Prostate gland (tissue), 2 donors: ENCODE measurements around the gene TBC1D22A. TPM values are rescaled to one million over a fixed set of nuclear protein-coding genes. Genes with fewer than 3 reads are reported as not detected.

Experiments
- DNase-seq: peaks from one replicate; pipeline ENCODE4 v3.0.0-alpha.2; 2019; ENCODE audit warnings: low spot score
- H3K27ac ChIP-seq, 2 donors: fragments of 200-600 bp; sonication (generic); 2 replicates each; pipeline ENCODE4 v1.5.1; 2017 to 2019
- H3K27me3 ChIP-seq: fragments of 200-600 bp; sonication (generic); replicated peaks from 2 replicates; pipeline ENCODE4 v1.5.1; 2019; ENCODE audit not compliant: insufficient read depth
- H3K36me3 ChIP-seq, 2 donors: fragments of 200-600 bp; sonication (generic); 1 replicate in 1 of 2; 2 replicates in 1 of 2; pipeline versions ENCODE4 v1.5.1 to v1.8.1; 2017 to 2019
- H3K4me1 ChIP-seq: fragments of 200-600 bp; sonication (generic); replicated peaks from 2 replicates; pipeline ENCODE4 v1.5.1; 2019
- H3K4me3 ChIP-seq, 2 donors: fragments of 200-600 bp; sonication (generic); 2 replicates each; pipeline ENCODE4 v1.5.1; 2017 to 2019
- H3K9me3 ChIP-seq: fragments of 200-600 bp; sonication (generic); 2 replicates; pipeline ENCODE4 v1.5.1; 2017
- POLR2A ChIP-seq: fragments of 450-650 bp; IDR thresholded peaks from one replicate; pipeline ENCODE4 v1.6.1; 2016; ENCODE audit warnings: antibody characterized with exemption, mild to moderate bottlenecking
- POLR2AphosphoS5 ChIP-seq: sonication (generic); formaldehyde crosslinking; IDR thresholded peaks from one replicate; pipeline ENCODE4 v1.6.1; 2017; ENCODE audit warnings: antibody characterized with exemption
- WGBS: methylation state at CpG from one replicate; pipeline ENCODE4 v1.1.5; 2018; 5-methylcytosine and 5-hydroxymethylcytosine counted together
- intact Hi-C: fragments of 100-400 bp; cut with DNase I; formaldehyde crosslinking; loops from one replicate; pipeline ENCODE4 v1.14.2; 2022
- total RNA-seq, 2 donors: library from RNA; depleted of rRNA; stranded (reverse); fragments of >200 nt; gene quantifications; one replicate each; pipeline ENCODE4 v1.1.0, GENCODE V29; 2016
- TF ChIP-seq, protein P1 (sequence below), 4 experiments: fragments of 200-600 bp in 2 of 4; fragments of 450-650 bp in 2 of 4; sonication (generic) in 2 of 4; IDR thresholded peaks; 1 replicate in 3 of 4; 2 replicates in 1 of 4; pipeline ENCODE4 v1.5.1; 2016 to 2019; ENCODE audit warnings: antibody characterized with exemption in 4 of 4, mild to moderate bottlenecking in 2 of 4, moderate library complexity in 2 of 4

The TBC1D22A gene
- total RNA-seq, 2 donors from 2014 or later, result 16.0 to 30.7 TPM

DNA sequence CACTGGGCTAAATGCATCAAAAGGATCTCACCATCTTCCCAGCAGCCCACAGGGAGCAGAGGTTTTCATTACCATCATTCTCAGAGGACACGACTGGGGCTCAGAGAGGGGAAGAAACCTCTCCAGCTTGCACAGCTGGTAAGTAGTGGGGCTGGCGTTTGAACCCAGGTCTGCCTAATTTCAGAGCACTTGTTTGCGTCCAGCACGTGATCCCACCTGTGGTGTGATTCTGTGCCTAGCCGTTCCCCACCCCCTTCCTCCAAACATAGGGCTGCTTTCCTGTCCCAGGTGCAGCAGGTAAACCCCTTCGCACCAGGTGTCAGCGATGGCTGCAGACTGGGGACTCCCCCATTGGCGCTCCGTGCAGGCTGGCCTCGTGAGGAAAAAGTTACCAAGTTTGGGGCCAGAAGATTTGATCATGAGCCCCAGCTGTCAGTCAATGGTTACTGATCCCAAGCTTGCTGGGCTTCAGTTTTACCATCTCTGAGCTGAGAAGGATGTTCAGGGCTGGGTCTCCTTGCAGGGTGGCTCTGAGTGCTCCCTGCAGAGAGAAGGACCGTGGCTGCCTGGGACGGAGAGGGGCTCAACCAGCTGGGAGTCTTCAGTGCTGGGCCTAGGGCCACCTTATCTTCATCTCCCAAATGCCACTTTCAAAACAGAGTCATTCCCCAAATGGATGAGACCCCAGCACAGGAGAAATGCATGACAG lies 445.6 kb downstream of the TBC1D22A start:
- Histone ChIP-seq H3K27me3 (no peaks in the 10 kb centered on the region), H3K4me3 (no peak overlapping the region), H3K4me1 (no peaks in the 10 kb centered on the region), H3K36me3 (no peaks in the 10 kb centered on the region), H3K27ac (no peak overlapping the region), H3K9me3 (no peaks in the 10 kb centered on the region)
- WGBS, result 85% methylated on average over 12 of the region's 12 CpGs
- intact Hi-C loops, result no loop called here
- no peak for DNase-seq
- TF ChIP-seq POLR2AphosphoS5 (no peak), POLR2A (no peak)
- TF ChIP-seq, protein P1, sequence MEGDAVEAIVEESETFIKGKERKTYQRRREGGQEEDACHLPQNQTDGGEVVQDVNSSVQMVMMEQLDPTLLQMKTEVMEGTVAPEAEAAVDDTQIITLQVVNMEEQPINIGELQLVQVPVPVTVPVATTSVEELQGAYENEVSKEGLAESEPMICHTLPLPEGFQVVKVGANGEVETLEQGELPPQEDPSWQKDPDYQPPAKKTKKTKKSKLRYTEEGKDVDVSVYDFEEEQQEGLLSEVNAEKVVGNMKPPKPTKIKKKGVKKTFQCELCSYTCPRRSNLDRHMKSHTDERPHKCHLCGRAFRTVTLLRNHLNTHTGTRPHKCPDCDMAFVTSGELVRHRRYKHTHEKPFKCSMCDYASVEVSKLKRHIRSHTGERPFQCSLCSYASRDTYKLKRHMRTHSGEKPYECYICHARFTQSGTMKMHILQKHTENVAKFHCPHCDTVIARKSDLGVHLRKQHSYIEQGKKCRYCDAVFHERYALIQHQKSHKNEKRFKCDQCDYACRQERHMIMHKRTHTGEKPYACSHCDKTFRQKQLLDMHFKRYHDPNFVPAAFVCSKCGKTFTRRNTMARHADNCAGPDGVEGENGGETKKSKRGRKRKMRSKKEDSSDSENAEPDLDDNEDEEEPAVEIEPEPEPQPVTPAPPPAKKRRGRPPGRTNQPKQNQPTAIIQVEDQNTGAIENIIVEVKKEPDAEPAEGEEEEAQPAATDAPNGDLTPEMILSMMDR (IDR thresholded peaks at IDR 0.05), result no peak

DNA sequence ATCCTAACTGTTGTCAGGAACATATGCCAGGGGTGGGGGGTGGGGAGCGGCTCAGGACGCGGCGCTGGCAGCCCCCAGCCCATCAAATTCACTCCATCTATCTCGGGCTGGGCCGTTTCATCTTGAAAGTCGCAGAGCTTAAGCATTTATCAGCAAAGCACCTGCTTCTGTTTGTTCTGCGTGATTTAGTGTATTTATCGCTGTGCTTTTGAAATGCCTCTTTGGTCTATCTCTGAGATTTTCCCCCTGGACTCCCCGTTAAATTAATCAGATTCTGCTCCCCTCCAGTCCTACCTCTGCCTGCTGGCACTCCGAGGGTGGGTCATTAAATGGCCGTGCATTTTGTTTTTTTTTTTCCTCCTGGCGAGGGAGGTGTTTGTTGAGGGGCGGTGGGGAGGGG lies 446.2 kb downstream of the TBC1D22A start:
- no peak for DNase-seq
- H3K27ac ChIP-seq, result no peak overlapping the region
- H3K27me3 ChIP-seq, result no peaks in the 10 kb centered on the region
- intact Hi-C loops, result no loop called here
- WGBS, result 38% methylated on average over 14 of the region's 14 CpGs
- H3K9me3 ChIP-seq, result no peaks in the 10 kb centered on the region
- TF ChIP-seq POLR2A (no peak), POLR2AphosphoS5 (no peak)
- TF ChIP-seq, protein P1 (IDR thresholded peaks at IDR 0.05), result no peak
- H3K4me3 ChIP-seq, result no peak overlapping the region
- no peaks in the 10 kb centered on the region for H3K4me1 ChIP-seq
- H3K36me3 ChIP-seq, result no peaks in the 10 kb centered on the region

DNA sequence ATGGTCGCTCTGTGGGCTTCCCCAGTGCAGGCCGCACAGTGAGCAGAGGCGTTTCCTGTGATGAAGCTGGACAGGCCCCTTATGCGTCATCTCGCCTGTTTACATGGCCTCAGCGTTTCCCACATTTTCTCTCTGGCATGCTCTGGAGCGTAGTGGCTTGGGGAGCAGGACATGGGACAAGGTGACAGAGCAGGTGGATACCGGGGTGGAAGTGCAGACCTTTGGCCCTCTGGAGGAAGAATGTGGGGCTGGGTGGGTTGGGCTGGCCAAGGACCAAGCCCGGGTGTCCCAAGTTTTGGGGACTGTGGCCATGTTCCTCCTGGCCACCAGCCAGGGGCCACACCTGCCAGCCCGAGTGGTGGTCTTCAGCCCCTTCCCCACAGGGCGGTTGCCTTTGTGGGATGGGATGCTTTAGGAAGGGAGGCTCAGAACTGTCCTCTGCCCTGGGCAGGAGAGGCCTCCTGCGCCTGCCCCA lies 446.6 kb downstream of the TBC1D22A start:
- Histone ChIP-seq H3K36me3 (no peaks in the 10 kb centered on the region), H3K9me3 (no peaks in the 10 kb centered on the region), H3K4me3 (no peak overlapping the region), H3K4me1 (no peaks in the 10 kb centered on the region), H3K27ac (no peak overlapping the region), H3K27me3 (no peaks in the 10 kb centered on the region)
- WGBS, result 74% methylated on average over 12 of the region's 12 CpGs
- intact Hi-C loops, result no loop called here
- TF ChIP-seq POLR2A, result no peak
- no peak for DNase-seq

DNA sequence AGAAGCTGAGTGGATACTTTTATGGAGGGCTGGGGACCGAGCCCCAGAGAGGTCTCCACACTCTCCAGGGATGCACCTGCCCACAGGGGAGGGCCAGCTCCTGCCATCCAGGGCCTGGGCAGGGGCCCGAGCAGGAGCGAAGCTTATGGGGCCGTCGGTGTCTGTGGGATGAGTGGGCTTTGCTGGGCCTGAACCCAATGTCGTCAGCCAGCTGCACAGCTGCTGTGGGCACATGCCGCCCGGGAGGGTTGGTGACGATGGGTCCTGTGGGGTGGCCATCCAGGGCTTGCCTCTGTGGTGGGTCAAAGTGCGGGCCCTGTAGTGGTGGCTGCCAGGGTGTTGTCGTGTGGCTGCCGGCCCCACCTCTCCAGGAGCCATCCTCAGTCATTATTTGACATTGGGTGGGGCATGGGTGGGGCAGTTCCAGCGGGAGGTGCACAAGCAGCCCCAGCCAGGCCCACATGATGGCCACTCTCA lies 447.1 kb downstream of the TBC1D22A start:
- 87% methylated on average over 13 of the region's 13 CpGs for WGBS
- H3K9me3 ChIP-seq, result no peaks in the 10 kb centered on the region
- no peak overlapping the region for H3K4me3 ChIP-seq
- TF ChIP-seq, protein P1 (IDR thresholded peaks at IDR 0.05), result no peak
- no peak for TF ChIP-seq POLR2A
- TF ChIP-seq POLR2AphosphoS5, result no peak
- DNase-seq, result no peak
- no peaks in the 10 kb centered on the region for H3K36me3 ChIP-seq
- no peaks in the 10 kb centered on the region for H3K4me1 ChIP-seq
- intact Hi-C loops, result no loop called here
- H3K27me3 ChIP-seq, result no peaks in the 10 kb centered on the region
- no peak overlapping the region for H3K27ac ChIP-seq

DNA sequence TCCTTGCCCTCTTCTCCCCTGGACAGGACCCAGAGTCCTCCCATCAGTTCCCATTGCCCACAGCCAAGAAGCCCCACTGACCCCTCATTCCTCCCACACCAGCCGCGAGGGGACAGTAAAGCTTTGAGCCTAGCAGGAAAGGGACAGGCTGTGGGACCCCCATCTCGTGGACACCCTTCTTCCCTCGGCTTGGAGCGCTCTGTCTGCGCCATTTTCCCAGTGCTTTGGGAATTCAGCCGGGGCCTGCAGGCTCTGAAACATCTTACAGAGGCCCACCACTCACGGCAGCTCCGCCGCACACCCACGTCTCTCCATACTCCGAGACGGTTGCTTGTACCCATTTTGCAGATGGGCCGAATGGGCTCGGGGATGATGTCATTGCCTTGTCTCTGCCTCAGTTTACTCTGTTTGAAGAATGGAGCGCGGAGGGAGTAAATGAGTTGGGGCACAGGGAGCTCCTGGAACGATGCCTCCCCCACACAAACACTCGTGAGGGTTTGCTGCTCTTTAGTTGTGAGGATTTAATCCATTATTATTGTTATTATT lies 447.7 kb downstream of the TBC1D22A start:
- H3K4me3 ChIP-seq, result no peak overlapping the region
- no peaks in the 10 kb centered on the region for H3K27me3 ChIP-seq
- TF ChIP-seq POLR2A, result no peak
- no peak for TF ChIP-seq POLR2AphosphoS5
- H3K27ac ChIP-seq, result no peak overlapping the region
- intact Hi-C loops, result no loop called here
- H3K4me1 ChIP-seq, result no peaks in the 10 kb centered on the region
- H3K9me3 ChIP-seq, result no peaks in the 10 kb centered on the region
- WGBS, result 93% methylated on average over 19 of the region's 19 CpGs
- DNase-seq, result no peak
- H3K36me3 ChIP-seq, result no peaks in the 10 kb centered on the region

DNA sequence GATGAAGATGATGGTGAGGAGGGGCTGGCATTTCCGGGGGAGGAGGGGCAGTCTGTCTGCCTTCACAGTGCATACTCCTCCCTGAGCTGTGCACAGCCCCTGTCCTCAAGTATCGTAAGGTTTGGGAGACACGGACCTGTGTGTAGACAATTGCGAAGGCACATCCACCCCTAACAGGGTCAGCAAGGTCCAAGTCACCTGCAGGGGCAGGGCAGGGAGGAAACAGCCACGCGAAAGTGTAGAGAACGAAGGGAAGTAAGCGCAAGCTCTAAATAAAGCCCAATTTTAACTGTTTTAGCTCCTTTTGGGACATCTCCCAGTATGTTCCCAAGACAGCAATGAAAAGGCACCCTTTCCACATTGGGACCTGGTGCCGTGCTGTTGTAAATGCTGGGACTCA lies 448.2 kb downstream of the TBC1D22A start:
- DNase-seq, result no peak
- H3K27me3 ChIP-seq, result no peaks in the 10 kb centered on the region
- WGBS, result 90% methylated on average over 9 of the region's 9 CpGs

More for the DNA sequence above, 448.2 kb downstream of the TBC1D22A start:
- H3K4me3 ChIP-seq, result no peak overlapping the region
- intact Hi-C loops, result no loop called here
- no peaks in the 10 kb centered on the region for H3K9me3 ChIP-seq
- TF ChIP-seq POLR2AphosphoS5 (no peak), POLR2A (no peak)
- TF ChIP-seq, protein P1 (IDR thresholded peaks at IDR 0.05), result no peak
- no peaks in the 10 kb centered on the region for H3K4me1 ChIP-seq
- H3K36me3 ChIP-seq, result no peaks in the 10 kb centered on the region
- no peak overlapping the region for H3K27ac ChIP-seq
